PC-3 (cell line): ENCODE results near the gene HMCN1. TPM values are rescaled to one million over a fixed set of nuclear protein-coding genes. Genes with fewer than 3 reads are reported as not detected.
A peak's percentile ranks its signal among the peaks of the same experiment; 100 is the strongest.

Experiments used
- ATAC-seq: fragments of 200-7000 bp; cut with Tn5 transposase; 2 replicates; pipeline ENCODE4 v1.9.1; 2020; ENCODE audit warnings: mild to moderate bottlenecking, moderate library complexity
- BruUV-seq: library from RNA; stranded (reverse); fragments of 400-500 nt; replicated peaks from 2 replicates; lab custom pipeline; 2021; lab: Mats Ljungman, UMichigan
- CTCF ChIA-PET: fragments of 300-600 bp; sonication (Branson Sonifier 250); formaldehyde crosslinking; loops from one replicate; lab custom pipeline; 2022; ENCODE audit warnings: antibody characterized with exemption; lab: Charles Lee
- POLR2A ChIA-PET: fragments of 300-600 bp; sonication (Branson Sonifier 250); formaldehyde crosslinking; loops from one replicate; lab custom pipeline; 2022; ENCODE audit warnings: antibody characterized with exemption; ENCODE audit not compliant: unreplicated experiment; lab: Charles Lee
- DNase-seq: peaks from one replicate; pipeline ENCODE4 v3.0.0-alpha.2; 2015
- H2AFZ ChIP-seq: fragments of 300-600 bp; sonication (generic); 2 replicates; pipeline ENCODE4 v1.6.0; 2016; ENCODE audit warnings: antibody characterized with exemption, low read length
- H3F3A ChIP-seq: fragments of 300-600 bp; sonication (generic); one replicate; pipeline ENCODE4 v1.6.0; 2017; ENCODE audit warnings: antibody characterized with exemption, low read length, control low read depth, mild to moderate bottlenecking; ENCODE audit not compliant: unreplicated experiment
- H3K27ac ChIP-seq: fragments of 300-600 bp; sonication (generic); 2 replicates; pipeline ENCODE4 v1.5.1; 2016; ENCODE audit warnings: mild to moderate bottlenecking, low read length
- H3K27me3 ChIP-seq: fragments of 300-600 bp; sonication (generic); 2 replicates; pipeline ENCODE4 v1.6.1; 2016; ENCODE audit warnings: low read length, mixed read lengths
- H3K36me3 ChIP-seq: fragments of 300-600 bp; sonication (generic); 2 replicates; pipeline ENCODE4 v1.6.1; 2016; ENCODE audit warnings: low read depth, mixed run types, low read length, mixed read lengths
- H3K4me1 ChIP-seq: fragments of 300-600 bp; sonication (generic); 2 replicates; pipeline ENCODE4 v1.5.1; 2016; ENCODE audit warnings: low read length; ENCODE audit not compliant: insufficient read depth
- H3K4me2 ChIP-seq: fragments of 300-600 bp; sonication (generic); 2 replicates; pipeline ENCODE4 v1.6.0; 2016; ENCODE audit warnings: low read length
- H3K4me3 ChIP-seq: fragments of 300-600 bp; sonication (generic); 2 replicates; pipeline ENCODE4 v1.5.1; 2016; ENCODE audit warnings: mild to moderate bottlenecking, low read length, mixed read lengths
- H3K79me2 ChIP-seq: fragments of 300-600 bp; sonication (generic); 2 replicates; pipeline ENCODE4 v1.6.1; 2017; ENCODE audit warnings: low read length, mixed read lengths
- H3K9ac ChIP-seq: fragments of 300-600 bp; sonication (generic); 2 replicates; pipeline ENCODE4 v1.6.0; 2016; ENCODE audit warnings: mild to moderate bottlenecking, low read length
- H3K9me2 ChIP-seq: fragments of 300-600 bp; sonication (generic); replicated peaks from 2 replicates; pipeline ENCODE4 v1.6.1; 2016; ENCODE audit warnings: mixed run types, low read length, mixed read lengths
- H3K9me3 ChIP-seq: fragments of 300-600 bp; sonication (generic); 2 replicates; pipeline ENCODE4 v1.6.1; 2016; ENCODE audit warnings: low read length, mixed read lengths
- H4K20me1 ChIP-seq: fragments of 300-600 bp; sonication (generic); 2 replicates; pipeline ENCODE4 v1.6.1; 2016; ENCODE audit warnings: low read length, mixed read lengths
- CTCF ChIP-seq: fragments of 300-600 bp; sonication (generic); conservative IDR thresholded peaks from 2 replicates; pipeline ENCODE4 v1.5.1; 2017; ENCODE audit warnings: antibody characterized with exemption, low read depth, mild to moderate bottlenecking, low read length
- EZH2 ChIP-seq: fragments of 300-600 bp; sonication (generic); IDR thresholded peaks from one replicate; pipeline ENCODE4 v1.6.1; 2017; ENCODE audit warnings: antibody characterized with exemption, mild to moderate bottlenecking, low read length; ENCODE audit not compliant: unreplicated experiment
- EZH2phosphoT487 ChIP-seq: fragments of 300-600 bp; sonication (generic); IDR thresholded peaks from 2 replicates; pipeline ENCODE4 v1.6.1; 2018; ENCODE audit warnings: mild to moderate bottlenecking, antibody characterized with exemption, low read length, borderline replicate concordance
- intact Hi-C: fragments of 100-400 bp; cut with micrococcal nuclease; formaldehyde crosslinking; loops from 2 replicates; pipeline ENCODE4 v1.9.0; 2023
- total RNA-seq: library from RNA; depleted of rRNA; stranded (reverse); fragments of >200 nt; gene quantifications from 2 replicates; pipeline ENCODE4 v1.2.3, GENCODE V29; 2014

The HMCN1 gene
- total RNA-seq, 1 experiment from 2014 or later: 0.66 TPM

- intact Hi-C loops: no loop called here
- CTCF ChIA-PET: no interaction called here
- peak overlapping the region; percentile 29; the same call in 1 of the 2 replicates for H2AFZ ChIP-seq
- no peaks in the 10 kb centered on the region for H3K79me2 ChIP-seq
- H3K4me3 ChIP-seq: peak overlapping the region; percentile 47
- H3K27me3 ChIP-seq: no peaks in the 10 kb centered on the region
- no peaks in the 10 kb centered on the region for H3K9me2 ChIP-seq
- peaks cover 68% of the 10 kb centered on the region for H3K4me1 ChIP-seq
- no peaks in the 10 kb centered on the region for H3K36me3 ChIP-seq
- POLR2A ChIA-PET: no interaction called here
- H3K27ac ChIP-seq: peak overlapping the region; percentile 100
- peak overlapping the region; percentile 79 for H3K4me2 ChIP-seq
- no peaks in the 10 kb centered on the region for H3K9me3 ChIP-seq
- H3K9ac ChIP-seq: peak overlapping the region; percentile 87
- no peaks in the 10 kb centered on the region for H4K20me1 ChIP-seq
- ATAC-seq: peak; percentile 75
- peaks cover 8% of the 10 kb centered on the region for H3F3A ChIP-seq
- BruUV-seq: no TSS peak
- TF ChIP-seq EZH2phosphoT487 (no peak), CTCF (no peak), EZH2 (no peak)
- DNase-seq: peak; percentile 91
Observed at GRCh38 chr1:186188004-186188539, 453.9 kb downstream of the HMCN1 start.

GRCh38 chr1:186188736-186189135 lies 454.5 kb downstream of the HMCN1 start:
- H2AFZ ChIP-seq: no peak overlapping the region
- no TSS peak for BruUV-seq

More at GRCh38 chr1:186188736-186189135, 454.5 kb downstream of the HMCN1 start:
- POLR2A ChIA-PET: no interaction called here
- peaks cover 61% of the 10 kb centered on the region for H3K4me1 ChIP-seq
- TF ChIP-seq EZH2 (no peak), EZH2phosphoT487 (no peak), CTCF (no peak)
- CTCF ChIA-PET: interaction anchor here (0.6 kb wide), 1 partner anchor 15 kb away, joined by 3 read pairs; no protein-coding TSS in a partner anchor
- peak overlapping the region; percentile 79 for H3K4me2 ChIP-seq
- no peaks in the 10 kb centered on the region for H3K27me3 ChIP-seq
- no peaks in the 10 kb centered on the region for H3K36me3 ChIP-seq
- peaks cover 8% of the 10 kb centered on the region for H3F3A ChIP-seq
- no peaks in the 10 kb centered on the region for H4K20me1 ChIP-seq
- peak overlapping the region; percentile 100 for H3K27ac ChIP-seq
- H3K79me2 ChIP-seq: no peaks in the 10 kb centered on the region
- peak overlapping the region; percentile 87 for H3K9ac ChIP-seq
- ATAC-seq (peak; percentile 30), DNase-seq (peak; percentile 37)
- no peaks in the 10 kb centered on the region for H3K9me3 ChIP-seq
- intact Hi-C loops: no loop called here
- H3K4me3 ChIP-seq: peak overlapping the region; percentile 33; the same call in 1 of the 2 replicates
- H3K9me2 ChIP-seq: no peaks in the 10 kb centered on the region
